ENCODE data around the gene CAMTA1. TPM values are rescaled to one million over a fixed set of nuclear protein-coding genes. Genes with fewer than 3 reads are reported as not detected.

CAMTA1 gene
- total RNA-seq, 1 experiment from 2014 or later = 102 TPM

DNA sequence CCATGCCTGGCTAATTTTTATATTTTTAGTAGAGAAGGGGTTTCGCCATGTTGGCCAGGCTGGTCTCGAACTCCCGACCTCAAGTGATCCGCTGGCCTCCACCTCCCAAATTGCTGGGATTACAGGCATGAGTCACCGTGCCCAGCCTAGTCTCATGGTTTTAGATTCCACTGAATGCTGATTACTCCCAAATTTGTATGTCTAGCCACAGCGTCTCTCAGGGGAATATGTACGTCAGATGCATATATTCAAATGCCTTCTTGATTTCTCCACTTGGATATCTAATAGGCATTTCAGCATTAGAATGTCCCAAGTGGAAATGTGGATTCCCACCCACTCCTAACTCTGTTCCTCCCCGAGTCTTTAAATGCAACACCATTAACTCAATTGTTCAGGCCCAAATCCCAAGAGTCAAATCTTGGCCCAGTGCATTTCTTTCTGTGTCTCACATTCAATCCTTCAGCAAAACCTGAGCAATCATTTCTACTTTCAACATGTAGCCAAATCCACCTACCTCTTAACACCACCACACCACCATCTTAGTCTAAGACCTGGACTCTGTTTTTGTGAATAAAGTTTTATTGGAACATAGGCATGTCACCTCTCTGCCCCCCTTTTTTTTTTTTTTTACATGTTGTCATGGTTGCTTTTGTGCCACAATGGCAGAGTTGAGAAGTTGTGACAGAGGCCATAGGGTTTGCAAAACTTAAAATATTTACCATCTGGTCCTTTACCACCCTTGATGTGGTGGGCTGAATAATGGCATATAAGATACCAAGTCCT lies 9.8 kb upstream of the CAMTA1 start:
- no peak for DNase-seq (ENCODE audit: low read depth)
- in situ Hi-C loops (cut with HindIII; ENCODE audit: low pct_unique_long_range_greater_than_20kb, low sequenced_read_pairs) = no loop called here

DNA sequence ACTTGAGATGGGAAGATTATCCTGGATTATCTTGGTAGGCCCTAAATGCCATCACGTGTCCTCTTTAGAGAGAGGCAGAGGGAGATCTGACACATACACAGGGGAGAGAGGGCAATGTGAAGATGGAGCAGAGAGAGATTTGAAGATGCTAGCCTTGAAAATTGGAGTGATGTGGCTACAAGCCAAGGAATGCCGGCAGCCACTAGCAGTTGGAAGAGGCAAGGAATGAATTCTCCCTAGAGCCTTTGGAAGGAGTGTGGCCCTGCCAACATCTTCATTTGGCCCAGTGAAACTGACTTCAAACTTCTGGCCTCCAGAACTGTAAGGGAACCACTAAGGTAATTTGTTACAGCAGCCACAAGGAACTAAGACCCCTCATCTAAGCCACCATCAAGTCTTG lies 8.9 kb upstream of the CAMTA1 start:
- no peak for DNase-seq (ENCODE audit: low read depth)
- in situ Hi-C loops (cut with HindIII; ENCODE audit: low pct_unique_long_range_greater_than_20kb, low sequenced_read_pairs) = no loop called here

DNA sequence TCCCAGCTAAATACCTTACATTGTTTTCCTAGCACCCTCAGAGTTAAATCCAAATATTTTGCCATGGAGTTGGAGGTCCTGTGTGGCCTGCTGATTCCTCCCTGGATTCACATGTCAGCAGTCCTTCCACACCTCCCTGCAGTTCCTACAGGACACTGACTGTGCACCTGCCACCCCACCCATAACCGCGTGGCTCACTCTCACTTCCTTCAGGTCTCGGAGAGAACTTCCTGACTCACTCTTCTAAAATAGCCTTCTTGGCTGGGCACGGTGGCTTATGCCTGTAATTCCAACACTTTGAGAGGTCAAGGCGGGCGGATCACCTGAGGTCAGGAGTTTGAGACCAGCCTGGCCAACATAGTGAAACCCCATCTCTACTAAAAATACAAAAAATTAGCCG lies 8.4 kb upstream of the CAMTA1 start:
- in situ Hi-C loops (cut with HindIII; ENCODE audit: low pct_unique_long_range_greater_than_20kb, low sequenced_read_pairs) = no loop called here
- DNase-seq (ENCODE audit: low read depth) = no peak

DNA sequence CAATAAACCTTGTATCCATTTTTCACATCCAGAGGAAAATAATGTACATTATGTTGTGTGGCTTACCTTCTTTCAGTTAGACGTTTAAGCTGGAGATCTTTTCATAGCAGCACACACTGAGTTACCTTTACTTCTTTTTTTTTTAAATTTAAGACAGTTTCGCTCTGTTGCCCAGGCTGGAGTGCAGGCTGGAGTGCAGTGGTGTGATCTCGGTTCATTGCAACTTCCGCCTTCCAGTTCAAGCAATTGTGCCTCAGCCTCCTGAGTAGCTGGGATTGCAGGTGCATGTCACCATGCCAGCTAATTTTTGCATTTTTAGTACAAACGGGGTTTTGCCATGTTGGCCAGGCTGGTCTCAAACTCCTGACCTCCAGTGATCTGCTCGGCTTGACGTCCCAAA lies 7.4 kb upstream of the CAMTA1 start:
- no peak for DNase-seq (ENCODE audit: low read depth)
- in situ Hi-C loops (cut with HindIII; ENCODE audit: low pct_unique_long_range_greater_than_20kb, low sequenced_read_pairs) = no loop called here

DNA sequence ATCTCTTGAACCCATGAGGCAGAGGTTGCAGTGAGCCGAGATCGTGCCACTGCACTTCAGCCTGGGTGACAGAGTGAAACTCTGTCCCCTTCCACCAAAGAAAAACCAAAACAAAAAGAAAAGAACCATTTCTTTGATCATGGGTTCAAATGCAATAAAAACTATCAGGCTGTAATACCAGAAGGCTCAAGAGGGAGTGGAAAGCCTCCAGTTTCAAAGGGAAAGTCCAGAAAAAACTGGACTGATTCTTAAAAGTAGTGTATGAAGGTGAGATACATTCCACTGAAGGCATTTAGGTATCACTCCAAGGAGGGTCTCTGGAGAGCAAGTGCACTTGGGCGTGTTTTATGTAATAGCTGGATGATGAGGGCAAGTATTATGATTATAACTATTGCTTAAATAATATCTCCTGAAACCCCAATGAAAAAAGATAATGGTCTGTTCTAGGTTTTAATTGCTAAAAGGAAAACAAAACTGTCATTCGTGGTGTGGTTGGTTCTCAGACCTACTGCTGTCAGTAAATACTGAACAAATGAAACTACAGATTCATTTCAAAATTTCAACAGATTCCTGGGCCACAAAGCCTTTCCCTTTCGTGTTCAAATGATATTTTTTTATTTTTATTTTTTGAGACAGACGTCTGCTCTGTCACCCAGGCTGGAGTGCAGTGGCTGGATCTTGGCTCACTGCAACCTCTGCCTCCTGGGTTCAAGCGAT lies 6.0 kb upstream of the CAMTA1 start:
- in situ Hi-C loops (cut with HindIII; ENCODE audit: low pct_unique_long_range_greater_than_20kb, low sequenced_read_pairs) = no loop called here
- no peak for DNase-seq (ENCODE audit: low read depth)

DNA sequence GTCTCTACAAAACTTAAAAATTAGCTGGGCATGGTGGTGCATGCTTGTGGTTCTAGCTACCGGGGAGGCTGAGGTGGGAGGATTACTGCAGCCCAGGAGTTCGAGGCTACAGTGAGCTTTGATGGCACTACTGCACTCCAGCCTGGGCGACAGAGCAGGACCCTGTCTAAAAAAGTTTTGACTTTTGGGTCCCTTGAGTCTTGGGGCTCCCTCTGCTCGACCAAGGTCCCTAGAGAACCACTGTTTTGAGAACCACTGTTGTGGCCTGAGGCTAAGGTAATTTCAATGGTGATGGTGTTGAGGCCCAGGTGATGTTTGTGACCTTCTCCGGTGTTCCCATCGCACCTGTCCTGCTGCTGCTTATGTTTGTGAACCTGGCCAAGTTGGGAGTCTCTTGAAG lies 3.1 kb upstream of the CAMTA1 start:
- DNase-seq (ENCODE audit: low read depth) = no peak
- in situ Hi-C loops (cut with HindIII; ENCODE audit: low pct_unique_long_range_greater_than_20kb, low sequenced_read_pairs) = no loop called here

DNA sequence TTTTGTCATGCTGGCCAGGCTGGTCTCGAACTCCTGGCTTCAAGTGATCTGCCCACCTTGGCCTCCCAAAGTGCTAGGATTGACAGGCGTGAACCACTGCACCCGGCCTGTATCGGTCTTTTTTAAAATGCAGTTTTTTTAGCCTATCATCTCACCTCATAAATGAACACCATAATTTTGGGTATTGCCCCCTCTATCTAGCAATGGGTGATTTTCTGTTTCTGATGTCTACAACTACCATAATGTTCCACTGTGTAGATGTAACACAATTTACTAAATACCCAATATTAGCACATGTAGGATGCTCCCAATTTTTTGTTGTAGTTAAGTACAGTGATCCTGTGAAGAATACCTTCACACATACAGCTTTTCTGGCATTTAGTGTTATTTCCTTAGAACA lies 2.0 kb upstream of the CAMTA1 start:
- no peak for DNase-seq (ENCODE audit: low read depth)
- in situ Hi-C loops (cut with HindIII; ENCODE audit: low pct_unique_long_range_greater_than_20kb, low sequenced_read_pairs) = no loop called here

DNA sequence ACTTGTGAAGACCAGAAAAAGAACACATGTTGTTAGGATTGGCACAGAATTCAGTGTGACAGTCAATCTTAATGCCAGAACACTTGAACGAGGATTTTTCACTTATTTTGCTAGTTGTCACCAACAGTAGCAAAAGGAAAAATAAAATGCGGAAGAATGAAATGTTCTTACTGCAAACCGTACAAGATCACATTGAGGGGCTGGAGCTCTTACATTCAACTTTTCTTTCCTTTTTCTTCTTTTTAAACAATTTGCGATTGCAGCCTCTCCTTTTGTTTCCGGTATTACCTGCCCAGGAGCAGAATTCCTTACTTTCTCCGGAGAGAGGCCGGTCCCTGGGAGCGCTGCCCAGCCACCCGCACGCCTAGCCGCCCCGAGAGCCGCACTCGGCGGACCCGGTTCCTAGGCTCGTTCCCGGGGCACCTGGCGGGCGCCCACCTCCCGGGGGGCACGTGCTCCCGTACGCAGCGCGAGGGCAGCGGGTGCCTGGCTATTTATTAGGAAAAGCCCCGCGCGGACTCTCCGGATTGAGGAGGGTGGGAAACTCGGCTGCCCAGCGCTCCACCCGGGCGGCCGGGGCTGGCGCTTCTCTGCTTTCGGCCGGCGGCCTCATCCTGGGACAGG lies 1.2 kb upstream of the CAMTA1 start:
- in situ Hi-C loops (cut with HindIII; ENCODE audit: low pct_unique_long_range_greater_than_20kb, low sequenced_read_pairs) = no loop called here
- DNase-seq (ENCODE audit: low read depth) = no peak

DNA sequence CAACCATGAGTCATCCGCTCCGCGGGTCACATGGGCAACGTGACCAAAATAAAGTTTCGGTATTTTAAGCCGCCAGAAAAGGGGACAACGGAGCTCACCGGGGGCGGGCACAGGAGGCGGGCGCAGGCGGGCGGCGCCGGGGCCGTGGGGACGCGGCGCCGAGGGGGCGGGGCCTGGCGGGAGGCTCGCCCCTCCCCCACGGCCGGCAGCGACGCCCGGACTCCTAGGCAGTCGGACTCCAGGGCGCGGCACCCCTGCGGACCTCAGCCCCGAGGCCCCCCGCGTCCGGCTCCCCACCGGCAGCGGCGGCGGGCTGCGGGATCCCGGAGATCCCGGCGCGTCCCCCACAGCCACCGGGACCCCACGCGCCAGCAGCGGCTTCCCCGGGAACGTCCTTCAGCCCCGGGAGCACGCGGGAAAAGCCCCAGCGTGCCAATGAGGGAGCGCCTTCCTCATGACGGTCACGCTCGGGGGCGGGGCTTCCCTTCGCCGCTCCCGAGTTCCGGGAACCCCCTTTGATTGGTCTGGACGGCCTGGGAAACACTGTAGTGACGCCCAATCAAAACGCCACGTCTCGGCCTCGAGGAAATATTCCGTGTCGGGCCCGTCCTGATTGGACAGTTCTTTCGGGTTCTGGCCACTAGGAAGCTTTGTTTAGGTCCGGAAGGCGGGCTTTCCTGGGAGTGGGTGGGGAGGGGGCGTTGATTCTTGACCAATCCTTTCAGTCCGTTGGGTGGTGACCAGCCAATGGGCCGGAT lies 515 bp upstream of the CAMTA1 start:
- in situ Hi-C loops (cut with HindIII; ENCODE audit: low pct_unique_long_range_greater_than_20kb, low sequenced_read_pairs) = no loop called here
- DNase-seq (ENCODE audit: low read depth) = peak; percentile 100

DNA sequence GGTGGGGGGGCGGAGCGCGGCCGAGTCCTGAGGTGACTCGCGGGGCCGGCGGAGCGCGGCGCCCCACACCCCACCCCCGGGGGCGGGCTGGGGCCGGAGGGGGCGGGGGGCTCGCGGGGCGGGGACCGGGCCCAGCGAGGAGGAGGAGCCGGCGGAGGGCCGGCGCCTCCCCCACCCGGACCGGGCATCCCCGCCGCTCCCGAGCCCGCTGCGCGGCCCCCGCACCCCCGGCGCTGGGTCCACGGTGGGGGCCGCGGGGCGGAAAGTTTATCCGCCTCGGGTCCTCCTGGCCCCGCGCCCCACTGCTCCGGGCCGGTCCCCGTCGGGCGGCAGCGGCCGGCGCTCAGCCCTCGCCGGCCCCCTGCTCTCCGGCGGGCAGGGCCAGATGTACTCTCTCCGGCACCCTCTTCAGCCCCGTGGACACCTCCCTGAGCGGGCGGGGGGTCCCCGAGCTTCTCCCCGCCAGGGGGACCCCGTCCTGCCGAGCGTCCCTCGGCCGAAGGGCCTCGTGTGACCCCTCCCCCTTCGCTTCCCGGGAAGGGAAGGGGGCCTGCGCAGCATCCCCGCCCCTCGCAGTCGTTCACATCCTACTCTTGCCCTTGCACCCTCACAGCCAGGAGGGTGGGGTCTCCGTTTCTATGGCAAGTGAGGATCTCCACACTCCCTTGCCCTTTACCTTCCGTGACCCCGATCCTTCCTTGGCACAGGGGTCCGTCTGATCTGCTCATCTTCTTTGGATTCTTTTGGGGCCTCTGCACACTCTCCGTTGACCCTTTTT lies 663 bp downstream of the CAMTA1 start:
- peak; percentile 20 for DNase-seq (ENCODE audit: low read depth)
- in situ Hi-C loops (cut with HindIII; ENCODE audit: low pct_unique_long_range_greater_than_20kb, low sequenced_read_pairs) = no loop called here

DNA sequence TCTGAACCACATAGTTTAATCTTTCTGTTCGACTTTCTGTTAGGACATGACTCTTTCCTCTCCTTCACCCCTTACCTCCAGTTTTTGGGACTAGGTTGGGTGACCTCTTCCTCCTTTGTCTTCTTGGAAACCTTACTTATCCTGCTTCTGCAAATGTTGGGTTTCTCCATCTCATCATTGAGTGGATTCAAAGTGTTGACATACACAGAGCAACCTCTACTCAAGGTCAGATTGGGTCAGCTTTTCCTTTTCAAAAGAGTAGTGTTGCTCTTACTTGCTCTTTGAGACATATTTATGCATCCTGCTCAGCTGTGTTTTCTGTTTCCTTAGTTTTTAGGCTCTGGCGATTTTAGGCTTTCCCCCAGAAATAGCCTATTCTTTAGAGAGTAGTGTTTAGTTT lies 3.7 kb downstream of the CAMTA1 start:
- DNase-seq (ENCODE audit: low read depth) = no peak
- in situ Hi-C loops (cut with HindIII; ENCODE audit: low pct_unique_long_range_greater_than_20kb, low sequenced_read_pairs) = no loop called here

DNA sequence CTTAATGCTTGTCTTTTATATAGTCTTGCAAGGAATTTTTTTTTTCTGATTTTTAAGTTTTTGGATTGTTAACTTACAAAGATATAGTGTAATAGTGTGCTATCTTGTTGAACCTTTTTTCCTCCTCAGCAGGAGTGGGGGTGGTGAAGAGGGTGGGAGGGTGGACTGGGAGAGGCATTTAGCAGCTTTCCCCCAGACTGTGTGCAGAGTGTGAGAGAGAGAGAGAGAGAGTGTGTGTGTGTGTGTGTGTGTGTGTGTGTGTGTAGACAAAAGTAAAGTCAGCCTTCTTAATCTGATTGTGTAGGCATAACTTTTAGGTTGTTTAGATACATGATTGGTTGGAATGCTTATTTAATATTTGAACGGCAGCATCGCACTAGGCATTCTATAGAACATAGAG lies 4.9 kb downstream of the CAMTA1 start:
- DNase-seq (ENCODE audit: low read depth) = no peak
- in situ Hi-C loops (cut with HindIII; ENCODE audit: low pct_unique_long_range_greater_than_20kb, low sequenced_read_pairs) = no loop called here

DNA sequence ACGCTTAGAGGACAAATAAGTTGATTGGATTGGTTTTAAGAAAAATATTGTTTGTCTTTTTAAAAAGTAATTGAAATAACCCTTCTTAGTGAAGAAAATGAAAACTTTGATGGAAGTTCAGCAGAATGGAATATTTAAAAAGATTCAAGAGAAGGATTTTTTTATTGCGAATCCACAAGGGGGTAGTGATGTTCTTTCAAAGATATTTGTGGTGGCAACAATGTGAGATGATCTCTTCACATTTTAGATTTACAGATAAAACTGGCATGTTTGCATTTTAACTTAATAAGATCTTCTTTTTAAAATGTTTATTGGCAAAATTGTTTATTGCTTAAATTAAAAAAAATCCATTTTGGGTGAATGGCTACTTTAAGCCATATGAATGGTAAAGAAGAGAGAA lies 8.9 kb downstream of the CAMTA1 start:
- in situ Hi-C loops (cut with HindIII; ENCODE audit: low pct_unique_long_range_greater_than_20kb, low sequenced_read_pairs) = no loop called here

DNA sequence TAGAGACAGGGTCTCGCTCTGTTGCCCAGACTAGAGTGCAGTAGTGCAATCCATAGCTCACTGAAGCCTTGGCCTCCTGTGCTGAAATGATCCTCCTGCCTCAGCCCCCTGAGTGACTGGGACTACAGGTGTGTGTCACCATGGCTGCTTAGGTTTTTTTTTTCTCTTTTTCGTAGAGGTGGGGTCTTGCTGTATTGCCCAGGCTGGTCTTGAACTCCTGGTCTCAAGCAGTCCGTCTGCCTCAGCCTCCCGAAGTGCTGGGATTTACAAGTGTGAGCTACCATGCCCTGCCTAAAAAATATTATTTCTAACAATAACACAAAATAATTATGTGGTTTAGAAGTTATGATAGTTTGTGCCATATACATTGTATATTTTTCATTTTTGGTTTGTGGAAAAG lies 9.9 kb downstream of the CAMTA1 start:
- in situ Hi-C loops (cut with HindIII; ENCODE audit: low pct_unique_long_range_greater_than_20kb, low sequenced_read_pairs) = no loop called here

More for the DNA sequence above, 8.9 kb downstream of the CAMTA1 start:
- no peak for DNase-seq (ENCODE audit: low read depth)

DNA sequence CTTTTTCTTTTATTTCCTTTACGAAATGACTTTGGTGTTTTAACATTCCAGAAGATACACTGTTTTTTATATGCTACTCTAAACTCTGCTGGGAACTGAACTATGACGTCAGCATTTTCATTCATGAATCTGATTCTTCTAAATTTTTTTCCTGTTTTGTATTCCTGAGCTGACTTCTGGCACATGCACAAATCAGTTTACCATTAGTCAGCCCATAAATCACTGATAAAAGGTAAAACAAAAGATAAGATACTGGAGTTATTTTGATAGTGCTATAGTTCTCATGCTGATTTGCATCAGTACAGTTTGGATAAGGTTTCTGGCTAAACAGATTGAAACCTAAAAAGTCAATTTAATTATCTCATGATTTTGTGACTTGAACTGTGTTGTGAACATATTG lies 10.4 kb downstream of the CAMTA1 start:
- peak; percentile 55 for DNase-seq (ENCODE audit: low read depth)
- in situ Hi-C loops (cut with HindIII; ENCODE audit: low pct_unique_long_range_greater_than_20kb, low sequenced_read_pairs) = no loop called here

More for the DNA sequence above, 9.9 kb downstream of the CAMTA1 start:
- DNase-seq (ENCODE audit: low read depth) = no peak

DNA sequence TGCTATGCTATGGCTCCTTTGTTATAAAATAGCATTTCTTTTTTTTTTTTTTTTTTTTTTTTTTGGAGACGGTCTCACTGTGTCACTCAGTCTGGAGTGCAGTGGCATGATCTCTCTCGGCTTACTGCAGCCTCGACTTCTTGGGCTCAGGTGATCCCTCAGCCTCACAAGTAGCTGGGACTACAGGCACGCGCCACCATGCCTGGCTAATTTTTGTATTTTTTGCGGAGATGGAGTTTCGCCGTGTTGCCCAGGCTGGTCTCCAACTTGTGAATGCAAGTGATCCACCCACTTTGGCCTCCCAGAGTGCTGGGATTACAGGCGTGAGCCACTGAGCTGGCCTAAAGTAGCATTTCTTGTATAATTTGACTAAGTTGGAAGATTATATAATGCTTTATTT lies 10.8 kb downstream of the CAMTA1 start:
- no peak for DNase-seq (ENCODE audit: low read depth)
- in situ Hi-C loops (cut with HindIII; ENCODE audit: low pct_unique_long_range_greater_than_20kb, low sequenced_read_pairs) = no loop called here

DNA sequence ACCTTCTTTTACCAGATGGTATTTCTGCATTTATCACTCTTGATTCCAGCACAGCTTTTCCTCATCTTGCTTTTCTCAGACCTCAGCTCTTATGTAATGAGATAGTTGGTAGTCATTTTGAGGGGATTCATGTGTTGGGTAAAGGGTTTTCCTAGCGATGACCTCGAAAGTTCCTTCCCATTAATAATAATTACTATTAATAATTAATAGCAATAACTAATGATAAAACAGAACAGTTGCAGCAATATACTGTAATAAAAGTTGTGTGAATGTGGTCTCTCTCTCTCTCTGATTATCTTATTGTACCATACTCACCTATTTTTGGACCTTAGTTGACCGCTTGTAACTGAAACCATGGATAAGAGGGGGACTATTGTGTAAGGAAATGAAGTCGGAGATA lies 14.2 kb downstream of the CAMTA1 start:
- in situ Hi-C loops (cut with HindIII; ENCODE audit: low pct_unique_long_range_greater_than_20kb, low sequenced_read_pairs) = no loop called here
- no peak for DNase-seq (ENCODE audit: low read depth)

DNA sequence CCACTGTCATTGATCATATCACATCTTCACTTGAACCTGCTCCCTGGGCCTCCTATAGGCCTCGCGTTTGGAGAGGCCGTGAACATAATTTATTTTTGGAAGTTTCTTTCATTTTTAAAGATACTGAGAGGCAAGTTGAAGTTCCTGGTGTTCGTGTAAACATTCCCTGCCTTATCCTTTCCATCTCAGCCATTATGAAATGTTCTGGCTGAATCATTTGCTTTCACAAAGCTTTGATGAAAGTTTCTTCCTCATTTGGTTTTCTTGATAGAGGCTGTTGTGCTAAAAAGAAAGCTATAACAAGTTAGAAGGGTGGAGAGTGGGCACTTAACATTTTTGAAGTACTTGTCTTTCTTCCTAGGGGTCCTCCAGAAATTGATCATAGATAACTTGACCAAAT lies 15.5 kb downstream of the CAMTA1 start:
- no peak for DNase-seq (ENCODE audit: low read depth)
- in situ Hi-C loops (cut with HindIII; ENCODE audit: low pct_unique_long_range_greater_than_20kb, low sequenced_read_pairs) = no loop called here

Data from Caki2 (cell line).